ENCODE data around the gene PTPRN2.

Gene PTPRN2

DNA sequence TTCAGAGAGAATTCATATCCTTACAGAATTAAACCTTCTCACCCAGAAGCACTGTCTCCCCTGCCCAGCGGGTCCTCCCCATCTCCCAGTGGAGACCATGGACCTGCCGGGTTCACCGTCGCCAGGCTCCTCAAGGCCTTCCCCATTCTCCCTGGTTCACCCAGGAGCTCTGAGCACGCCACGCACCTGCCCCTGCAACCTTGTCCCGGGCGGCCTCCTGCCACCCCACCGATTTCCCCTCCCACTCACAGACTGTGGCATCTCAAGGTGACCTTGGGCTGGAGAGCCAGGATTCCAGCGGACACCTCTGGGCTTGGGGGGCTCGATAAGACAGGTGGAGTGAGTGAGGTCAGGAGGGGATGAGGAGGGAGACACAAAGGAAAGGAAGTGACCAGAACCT lies 135.3 kb downstream of the PTPRN2 start:
- Histone ChIP-seq H3K36me3 (ENCODE audit: control insufficient read depth, insufficient read depth, low read length) (no peaks in the 10 kb centered on the region), H3K27me3 (ENCODE audit: control insufficient read depth, insufficient read depth, low read length) (no peaks in the 10 kb centered on the region), H3K27ac (no peak overlapping the region), H2AFZ (no peak overlapping the region), H3K4me1 (no peaks in the 10 kb centered on the region), H3K9me3 (ENCODE audit: control insufficient read depth, low read length) (no peaks in the 10 kb centered on the region), H3K79me2 (peaks cover 6% of the 10 kb centered on the region), H3K9ac (no peak overlapping the region), H3K4me3 (ENCODE audit: low read depth, low read length) (no peak overlapping the region), H3K4me2 (ENCODE audit: low read length) (no peak overlapping the region)
- TF ChIP-seq, protein P1, sequence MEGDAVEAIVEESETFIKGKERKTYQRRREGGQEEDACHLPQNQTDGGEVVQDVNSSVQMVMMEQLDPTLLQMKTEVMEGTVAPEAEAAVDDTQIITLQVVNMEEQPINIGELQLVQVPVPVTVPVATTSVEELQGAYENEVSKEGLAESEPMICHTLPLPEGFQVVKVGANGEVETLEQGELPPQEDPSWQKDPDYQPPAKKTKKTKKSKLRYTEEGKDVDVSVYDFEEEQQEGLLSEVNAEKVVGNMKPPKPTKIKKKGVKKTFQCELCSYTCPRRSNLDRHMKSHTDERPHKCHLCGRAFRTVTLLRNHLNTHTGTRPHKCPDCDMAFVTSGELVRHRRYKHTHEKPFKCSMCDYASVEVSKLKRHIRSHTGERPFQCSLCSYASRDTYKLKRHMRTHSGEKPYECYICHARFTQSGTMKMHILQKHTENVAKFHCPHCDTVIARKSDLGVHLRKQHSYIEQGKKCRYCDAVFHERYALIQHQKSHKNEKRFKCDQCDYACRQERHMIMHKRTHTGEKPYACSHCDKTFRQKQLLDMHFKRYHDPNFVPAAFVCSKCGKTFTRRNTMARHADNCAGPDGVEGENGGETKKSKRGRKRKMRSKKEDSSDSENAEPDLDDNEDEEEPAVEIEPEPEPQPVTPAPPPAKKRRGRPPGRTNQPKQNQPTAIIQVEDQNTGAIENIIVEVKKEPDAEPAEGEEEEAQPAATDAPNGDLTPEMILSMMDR (IDR thresholded peaks at IDR 0.05): no peak

DNA sequence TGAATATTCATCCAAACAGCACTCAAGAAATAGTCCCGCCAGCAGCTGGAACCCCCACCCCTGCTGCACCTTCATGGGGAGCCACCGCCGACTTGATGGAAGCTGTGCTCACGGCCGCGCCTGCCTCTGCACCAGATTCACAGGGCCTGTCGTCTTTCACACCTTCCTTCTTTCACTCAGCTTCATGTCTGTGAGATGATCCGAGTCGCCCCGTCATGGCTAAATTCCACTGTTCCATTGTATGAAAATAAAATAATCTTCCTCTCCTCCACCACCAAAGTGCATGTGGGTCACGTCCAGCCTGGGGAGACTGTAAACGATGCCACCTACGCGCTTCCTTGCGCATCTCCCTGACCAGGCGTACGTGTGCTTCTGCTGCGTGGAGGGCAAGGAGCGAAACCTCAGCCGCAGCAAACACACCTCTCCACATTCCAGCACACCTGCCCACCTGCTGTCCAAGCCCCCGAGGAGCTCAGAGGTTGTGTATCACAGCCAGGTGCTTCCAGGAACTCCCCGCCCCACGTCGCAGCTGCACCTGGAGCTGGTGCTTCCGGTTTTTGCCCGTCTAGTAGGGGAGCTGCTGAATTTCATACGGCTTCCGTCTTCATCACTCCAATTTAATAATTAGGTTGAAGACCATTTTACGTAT lies 137.0 kb downstream of the PTPRN2 start:
- Histone ChIP-seq H2AFZ (no peak overlapping the region), H3K27me3 (ENCODE audit: control insufficient read depth, insufficient read depth, low read length) (no peaks in the 10 kb centered on the region), H3K4me1 (no peaks in the 10 kb centered on the region), H3K36me3 (ENCODE audit: control insufficient read depth, insufficient read depth, low read length) (no peaks in the 10 kb centered on the region), H3K79me2 (no peaks in the 10 kb centered on the region), H3K27ac (no peak overlapping the region), H3K4me3 (ENCODE audit: low read depth, low read length) (no peak overlapping the region), H3K4me2 (ENCODE audit: low read length) (no peak overlapping the region), H3K9ac (no peak overlapping the region), H3K9me3 (ENCODE audit: control insufficient read depth, low read length) (no peaks in the 10 kb centered on the region)
- TF ChIP-seq, protein P1 (IDR thresholded peaks at IDR 0.05): no peak

DNA sequence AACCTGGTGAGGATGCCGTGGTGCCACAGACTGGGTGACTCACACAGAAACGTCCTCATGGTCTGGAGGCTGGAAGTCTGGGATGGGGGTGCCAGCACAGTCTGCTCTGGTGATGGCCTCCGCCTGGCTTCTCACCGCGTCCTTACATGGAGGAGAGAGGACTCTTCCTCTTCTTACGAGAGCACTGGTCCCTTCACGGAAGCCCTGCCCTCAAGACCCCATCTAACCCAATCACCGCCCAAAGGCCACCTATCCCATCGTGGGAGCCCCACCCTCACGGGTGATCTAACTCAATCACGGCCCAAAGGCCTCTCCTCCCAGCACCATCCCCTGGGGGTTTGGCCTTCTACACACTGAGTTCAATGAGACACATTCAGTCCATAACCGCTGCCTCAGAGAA lies 137.7 kb downstream of the PTPRN2 start:
- no peak overlapping the region for H3K4me3 ChIP-seq (ENCODE audit: low read depth, low read length)
- H3K9me3 ChIP-seq (ENCODE audit: control insufficient read depth, low read length): no peaks in the 10 kb centered on the region
- H3K4me1 ChIP-seq: no peaks in the 10 kb centered on the region
- H3K79me2 ChIP-seq: no peaks in the 10 kb centered on the region
- H3K27me3 ChIP-seq (ENCODE audit: control insufficient read depth, insufficient read depth, low read length): no peaks in the 10 kb centered on the region
- no peak overlapping the region for H3K27ac ChIP-seq
- no peak overlapping the region for H3K9ac ChIP-seq
- H2AFZ ChIP-seq: no peak overlapping the region
- H3K36me3 ChIP-seq (ENCODE audit: control insufficient read depth, insufficient read depth, low read length): no peaks in the 10 kb centered on the region
- H3K4me2 ChIP-seq (ENCODE audit: low read length): no peak overlapping the region
- TF ChIP-seq, protein P1 (IDR thresholded peaks at IDR 0.05): no peak

DNA sequence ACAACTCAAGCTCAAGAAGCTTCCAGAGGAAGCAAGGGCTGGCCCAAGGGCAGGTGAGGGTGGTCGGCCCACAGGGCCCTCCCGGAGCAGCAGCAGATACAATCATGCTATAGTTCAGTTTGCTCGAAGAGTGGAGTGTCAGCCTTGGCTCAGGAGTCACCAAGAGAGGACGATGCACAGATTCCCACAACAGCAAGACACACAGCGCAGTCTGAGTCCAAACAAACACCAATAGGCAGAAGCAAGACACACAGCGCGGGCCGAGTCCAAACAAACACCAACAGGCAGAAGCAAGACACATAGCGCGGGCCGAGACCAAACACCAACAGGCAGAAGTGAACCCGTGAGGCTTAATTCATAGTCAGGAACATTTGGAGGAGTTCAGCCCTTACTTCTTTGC lies 138.4 kb downstream of the PTPRN2 start:
- Histone ChIP-seq H2AFZ (no peak overlapping the region), H3K79me2 (no peaks in the 10 kb centered on the region), H3K27ac (no peak overlapping the region), H3K4me3 (ENCODE audit: low read depth, low read length) (no peak overlapping the region), H3K4me2 (ENCODE audit: low read length) (no peak overlapping the region), H3K9me3 (ENCODE audit: control insufficient read depth, low read length) (no peaks in the 10 kb centered on the region), H3K9ac (no peak overlapping the region), H3K36me3 (ENCODE audit: control insufficient read depth, insufficient read depth, low read length) (no peaks in the 10 kb centered on the region), H3K4me1 (no peaks in the 10 kb centered on the region), H3K27me3 (ENCODE audit: control insufficient read depth, insufficient read depth, low read length) (no peaks in the 10 kb centered on the region)
- TF ChIP-seq, protein P1 (IDR thresholded peaks at IDR 0.05): no peak

DNA sequence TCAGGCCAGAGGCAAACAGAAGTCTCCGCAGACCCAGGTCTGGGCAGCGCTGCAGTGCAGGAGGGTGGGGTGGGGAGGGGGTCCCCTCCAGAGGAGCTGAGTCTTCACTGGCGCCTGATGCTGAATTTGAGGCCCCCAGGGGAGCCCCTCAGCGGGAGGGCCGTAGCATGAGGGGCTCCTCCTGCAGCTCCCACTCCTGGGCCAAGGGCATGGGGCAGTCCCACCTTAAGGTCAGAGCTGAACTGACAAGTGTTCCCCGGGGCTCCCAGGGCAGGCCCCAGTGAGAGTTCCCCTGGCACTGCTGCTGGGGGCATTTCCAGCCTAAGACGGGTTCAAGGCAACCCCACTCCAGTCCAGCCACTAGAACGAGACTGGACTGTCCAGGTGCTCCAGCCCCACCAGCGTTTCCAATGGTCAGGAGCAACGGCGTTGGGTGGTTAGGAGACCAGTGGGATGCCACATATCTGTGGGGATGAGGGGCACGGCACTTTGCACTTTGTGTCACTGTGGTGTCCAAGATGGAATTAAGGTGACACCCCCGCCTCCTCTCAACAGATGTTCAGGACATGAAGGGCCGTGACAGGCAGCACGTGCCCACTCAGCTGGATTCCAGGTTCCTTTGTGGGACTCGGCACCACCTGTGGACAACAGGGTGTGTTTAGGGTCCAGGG lies 139.1 kb downstream of the PTPRN2 start:
- TF ChIP-seq, protein P1 (IDR thresholded peaks at IDR 0.05): no peak
- Histone ChIP-seq H3K4me2 (ENCODE audit: low read length) (no peak overlapping the region), H3K27ac (no peak overlapping the region), H3K9ac (no peak overlapping the region), H3K79me2 (no peaks in the 10 kb centered on the region), H3K9me3 (ENCODE audit: control insufficient read depth, low read length) (no peaks in the 10 kb centered on the region), H2AFZ (no peak overlapping the region), H3K36me3 (ENCODE audit: control insufficient read depth, insufficient read depth, low read length) (no peaks in the 10 kb centered on the region), H3K27me3 (ENCODE audit: control insufficient read depth, insufficient read depth, low read length) (no peaks in the 10 kb centered on the region), H3K4me3 (ENCODE audit: low read depth, low read length) (no peak overlapping the region), H3K4me1 (no peaks in the 10 kb centered on the region)

Data from parathyroid adenoma (tissue), 2 donors.